ENCODE data around the gene DENND1A.

The DENND1A gene

GRCh38 chr9:123353041-123353440 lies 576.9 kb downstream of the DENND1A start:
- no peaks in the 10 kb centered on the region for H3K36me3 ChIP-seq (ENCODE audit: control insufficient read depth, insufficient read depth, low read length)
- no peaks in the 10 kb centered on the region for H3K9me3 ChIP-seq (ENCODE audit: control insufficient read depth, insufficient read depth, low read length)
- no peak for DNase-seq (ENCODE audit: low read depth, low spot score)
- peaks cover 15% of the 10 kb centered on the region for H3K4me1 ChIP-seq (ENCODE audit: control insufficient read depth, insufficient read depth, low read length)
- no peak overlapping the region for H3K4me3 ChIP-seq (ENCODE audit: low read length)
- no peak overlapping the region for H3K27ac ChIP-seq (ENCODE audit: low read length)
- no peaks in the 10 kb centered on the region for H3K27me3 ChIP-seq (ENCODE audit: control insufficient read depth, insufficient read depth, low read length)
- no CpG with 5 or more reads among the region's 4 CpGs for WGBS (ENCODE audit: insufficient coverage, insufficient read length)

GRCh38 chr9:123350590-123351310 lies 579.2 kb downstream of the DENND1A start:
- no peaks in the 10 kb centered on the region for H3K27me3 ChIP-seq (ENCODE audit: control insufficient read depth, insufficient read depth, low read length)
- H3K4me3 ChIP-seq (ENCODE audit: low read length): no peak overlapping the region
- DNase-seq (ENCODE audit: low read depth, low spot score): no peak
- no peaks in the 10 kb centered on the region for H3K36me3 ChIP-seq (ENCODE audit: control insufficient read depth, insufficient read depth, low read length)
- no CpG with 5 or more reads among the region's 8 CpGs for WGBS (ENCODE audit: insufficient coverage, insufficient read length)
- no peak overlapping the region for H3K27ac ChIP-seq (ENCODE audit: low read length)
- peaks cover 5% of the 10 kb centered on the region for H3K4me1 ChIP-seq (ENCODE audit: control insufficient read depth, insufficient read depth, low read length)
- no peaks in the 10 kb centered on the region for H3K9me3 ChIP-seq (ENCODE audit: control insufficient read depth, insufficient read depth, low read length)

- DNase-seq (ENCODE audit: low read depth, low spot score): no peak
- Histone ChIP-seq H3K4me1 (ENCODE audit: control insufficient read depth, insufficient read depth, low read length) (0 out of 2 replicates have a peak, but pooled peaks cover 2% of the 10 kb centered on the region), H3K9me3 (ENCODE audit: control insufficient read depth, insufficient read depth, low read length) (no peaks in the 10 kb centered on the region), H3K27me3 (ENCODE audit: control insufficient read depth, insufficient read depth, low read length) (no peaks in the 10 kb centered on the region), H3K4me3 (ENCODE audit: low read length) (no peak overlapping the region), H3K27ac (ENCODE audit: low read length) (no peak overlapping the region), H3K36me3 (ENCODE audit: control insufficient read depth, insufficient read depth, low read length) (no peaks in the 10 kb centered on the region)
- WGBS (ENCODE audit: insufficient coverage, insufficient read length): no CpG with 5 or more reads among the region's 16 CpGs
These were observed 580.0 kb downstream of the DENND1A start for GRCh38 chr9:123349691-123350480.

GRCh38 chr9:123349033-123349432 lies 580.9 kb downstream of the DENND1A start:
- Histone ChIP-seq H3K4me1 (ENCODE audit: control insufficient read depth, insufficient read depth, low read length) (0 out of 2 replicates have a peak, but pooled peaks cover 2% of the 10 kb centered on the region), H3K27ac (ENCODE audit: low read length) (no peak overlapping the region)
- WGBS (ENCODE audit: insufficient coverage, insufficient read length): no CpG with 5 or more reads among the region's 3 CpGs

GRCh38 chr9:123348317-123348992 lies 581.5 kb downstream of the DENND1A start:
- Histone ChIP-seq H3K9me3 (ENCODE audit: control insufficient read depth, insufficient read depth, low read length) (no peaks in the 10 kb centered on the region), H3K4me1 (ENCODE audit: control insufficient read depth, insufficient read depth, low read length) (no peaks in the 10 kb centered on the region), H3K27ac (ENCODE audit: low read length) (no peak overlapping the region), H3K27me3 (ENCODE audit: control insufficient read depth, insufficient read depth, low read length) (no peaks in the 10 kb centered on the region), H3K4me3 (ENCODE audit: low read length) (no peak overlapping the region), H3K36me3 (ENCODE audit: control insufficient read depth, insufficient read depth, low read length) (no peaks in the 10 kb centered on the region)
- no CpG with 5 or more reads among the region's 9 CpGs for WGBS (ENCODE audit: insufficient coverage, insufficient read length)
- no peak for DNase-seq (ENCODE audit: low read depth, low spot score)

More at GRCh38 chr9:123349033-123349432, 580.9 kb downstream of the DENND1A start:
- no peak overlapping the region for H3K4me3 ChIP-seq (ENCODE audit: low read length)
- no peaks in the 10 kb centered on the region for H3K27me3 ChIP-seq (ENCODE audit: control insufficient read depth, insufficient read depth, low read length)
- no peaks in the 10 kb centered on the region for H3K9me3 ChIP-seq (ENCODE audit: control insufficient read depth, insufficient read depth, low read length)
- DNase-seq (ENCODE audit: low read depth, low spot score): no peak
- H3K36me3 ChIP-seq (ENCODE audit: control insufficient read depth, insufficient read depth, low read length): no peaks in the 10 kb centered on the region

- WGBS (ENCODE audit: insufficient coverage, insufficient read length): 98% methylated on average over 7 of the region's 12 CpGs
- no peak overlapping the region for H3K4me3 ChIP-seq (ENCODE audit: low read length)
- no peak for DNase-seq (ENCODE audit: low read depth, low spot score)
- no peaks in the 10 kb centered on the region for H3K9me3 ChIP-seq (ENCODE audit: control insufficient read depth, insufficient read depth, low read length)
- H3K27ac ChIP-seq (ENCODE audit: low read length): no peak overlapping the region
- no peaks in the 10 kb centered on the region for H3K36me3 ChIP-seq (ENCODE audit: control insufficient read depth, insufficient read depth, low read length)
- H3K27me3 ChIP-seq (ENCODE audit: control insufficient read depth, insufficient read depth, low read length): no peaks in the 10 kb centered on the region
- H3K4me1 ChIP-seq (ENCODE audit: control insufficient read depth, insufficient read depth, low read length): no peaks in the 10 kb centered on the region
These were observed 582.5 kb downstream of the DENND1A start for GRCh38 chr9:123347289-123348060.

GRCh38 chr9:123346826-123347225 lies 583.1 kb downstream of the DENND1A start:
- 100% methylated on average over 3 of the region's 3 CpGs for WGBS (ENCODE audit: insufficient coverage, insufficient read length)
- H3K4me1 ChIP-seq (ENCODE audit: control insufficient read depth, insufficient read depth, low read length): no peaks in the 10 kb centered on the region

GRCh38 chr9:123346026-123346425 lies 583.9 kb downstream of the DENND1A start:
- WGBS (ENCODE audit: insufficient coverage, insufficient read length): no CpG with 5 or more reads among the region's 9 CpGs
- Histone ChIP-seq H3K4me1 (ENCODE audit: control insufficient read depth, insufficient read depth, low read length) (no peaks in the 10 kb centered on the region), H3K4me3 (ENCODE audit: low read length) (no peak overlapping the region), H3K27ac (ENCODE audit: low read length) (no peak overlapping the region), H3K9me3 (ENCODE audit: control insufficient read depth, insufficient read depth, low read length) (no peaks in the 10 kb centered on the region), H3K36me3 (ENCODE audit: control insufficient read depth, insufficient read depth, low read length) (no peaks in the 10 kb centered on the region), H3K27me3 (ENCODE audit: control insufficient read depth, insufficient read depth, low read length) (no peaks in the 10 kb centered on the region)
- no peak for DNase-seq (ENCODE audit: low read depth, low spot score)

More at GRCh38 chr9:123346826-123347225, 583.1 kb downstream of the DENND1A start:
- H3K4me3 ChIP-seq (ENCODE audit: low read length): no peak overlapping the region
- H3K27ac ChIP-seq (ENCODE audit: low read length): no peak overlapping the region
- no peaks in the 10 kb centered on the region for H3K9me3 ChIP-seq (ENCODE audit: control insufficient read depth, insufficient read depth, low read length)
- no peak for DNase-seq (ENCODE audit: low read depth, low spot score)
- H3K36me3 ChIP-seq (ENCODE audit: control insufficient read depth, insufficient read depth, low read length): no peaks in the 10 kb centered on the region
- no peaks in the 10 kb centered on the region for H3K27me3 ChIP-seq (ENCODE audit: control insufficient read depth, insufficient read depth, low read length)

GRCh38 chr9:123345567-123345955 lies 584.4 kb downstream of the DENND1A start:
- DNase-seq (ENCODE audit: low read depth, low spot score): no peak
- Histone ChIP-seq H3K27me3 (ENCODE audit: control insufficient read depth, insufficient read depth, low read length) (no peaks in the 10 kb centered on the region), H3K27ac (ENCODE audit: low read length) (no peak overlapping the region), H3K36me3 (ENCODE audit: control insufficient read depth, insufficient read depth, low read length) (no peaks in the 10 kb centered on the region), H3K4me1 (ENCODE audit: control insufficient read depth, insufficient read depth, low read length) (no peaks in the 10 kb centered on the region), H3K4me3 (ENCODE audit: low read length) (no peak overlapping the region), H3K9me3 (ENCODE audit: control insufficient read depth, insufficient read depth, low read length) (no peaks in the 10 kb centered on the region)
- WGBS (ENCODE audit: insufficient coverage, insufficient read length): no CpG with 5 or more reads among the region's 6 CpGs

Measured in iPS DF 6.9 (cell line).